Naive thymus-derived CD8-positive, alpha-beta T cell (primary cell): ENCODE results near the gene PCDH1. TPM values are rescaled to one million over a fixed set of nuclear protein-coding genes. Genes with fewer than 3 reads are reported as not detected.
A peak's percentile ranks its signal among the peaks of the same experiment; 100 is the strongest.
"Not testable (repeated sequence)": the region's sequence is repeated elsewhere in the genome, so short reads cannot be mapped to it uniquely, and the experiment has no call there.

Source experiments
- ATAC-seq, 2 donors: fragments of 150-1000 bp; cut with Tn5 transposase in 1 of 2; sonication (Bioruptor Pico), chemical (Tn5 transposase) in 1 of 2; 1 replicate in 1 of 2; 2 replicates in 1 of 2; pipeline ENCODE4 v1.10.0; 2021; ENCODE audit warnings: mild to moderate bottlenecking in 2 of 2, moderate library complexity in 2 of 2
- POLR2A ChIA-PET: fragments of 350-600 bp; sonication (Branson Sonifier 250); formaldehyde crosslinking; loops from one replicate; lab custom pipeline; 2021; ENCODE audit warnings: antibody characterized with exemption; lab: Charles Lee
- DNase-seq, 10 donors: peaks; one replicate each; pipeline versions ENCODE4 v3.0.0 to v3.0.0-alpha.2; 2020 to 2022
- H3K27ac Mint-ChIP-seq, 10 donors: one replicate each; pipeline ENCODE4 v1.8.0; 2020 to 2022; ENCODE audit warnings: mild to moderate bottlenecking in 10 of 10, mixed read lengths in 10 of 10, moderate library complexity in 4 of 10, inconsistent platforms in 1 of 10
- H3K27me3 Mint-ChIP-seq, 5 donors: one replicate each; pipeline ENCODE4 v1.8.0; 2021 to 2022; ENCODE audit warnings: mixed read lengths in 5 of 5
- H3K36me3 Mint-ChIP-seq, 3 donors: one replicate each; pipeline ENCODE4 v1.8.0; 2020 to 2022; ENCODE audit warnings: mixed read lengths in 3 of 3, mild to moderate bottlenecking in 2 of 3, inconsistent platforms in 1 of 3
- H3K4me1 Mint-ChIP-seq, 4 donors: one replicate each; pipeline ENCODE4 v1.8.0; 2021 to 2022; ENCODE audit warnings: mixed read lengths in 4 of 4
- H3K4me3 Mint-ChIP-seq, 10 donors: one replicate each; pipeline ENCODE4 v1.8.0; 2020 to 2022; ENCODE audit warnings: mild to moderate bottlenecking in 10 of 10, mixed read lengths in 10 of 10, moderate library complexity in 6 of 10, inconsistent platforms in 1 of 10
- H3K9me3 Mint-ChIP-seq, 9 donors: one replicate each; pipeline ENCODE4 v1.8.0; 2020 to 2022; ENCODE audit warnings: mixed read lengths in 9 of 9, mild to moderate bottlenecking in 3 of 9, inconsistent platforms in 1 of 9, moderate library complexity in 1 of 9
- polyA plus RNA-seq, 3 donors: library from polyadenylated mRNA; unstranded; fragments of 300-500 nt; fragmentation: Illumina TruSeq; gene quantifications; one replicate each; pipeline ENCODE4 v1.2.3, GENCODE V29; 2021
- total RNA-seq, 8 experiments: library from RNA in 2 of 8; stranded (reverse) in 2 of 8; gene quantifications; one replicate each; pipeline ENCODE4 v1.2.3 and lab custom pipeline; 2021 to 2026

PCDH1 gene
- total and polyA plus RNA-seq, 5 experiments from 2014 or later = 0.06 to 1.3 TPM; not detected in 3

DNA sequence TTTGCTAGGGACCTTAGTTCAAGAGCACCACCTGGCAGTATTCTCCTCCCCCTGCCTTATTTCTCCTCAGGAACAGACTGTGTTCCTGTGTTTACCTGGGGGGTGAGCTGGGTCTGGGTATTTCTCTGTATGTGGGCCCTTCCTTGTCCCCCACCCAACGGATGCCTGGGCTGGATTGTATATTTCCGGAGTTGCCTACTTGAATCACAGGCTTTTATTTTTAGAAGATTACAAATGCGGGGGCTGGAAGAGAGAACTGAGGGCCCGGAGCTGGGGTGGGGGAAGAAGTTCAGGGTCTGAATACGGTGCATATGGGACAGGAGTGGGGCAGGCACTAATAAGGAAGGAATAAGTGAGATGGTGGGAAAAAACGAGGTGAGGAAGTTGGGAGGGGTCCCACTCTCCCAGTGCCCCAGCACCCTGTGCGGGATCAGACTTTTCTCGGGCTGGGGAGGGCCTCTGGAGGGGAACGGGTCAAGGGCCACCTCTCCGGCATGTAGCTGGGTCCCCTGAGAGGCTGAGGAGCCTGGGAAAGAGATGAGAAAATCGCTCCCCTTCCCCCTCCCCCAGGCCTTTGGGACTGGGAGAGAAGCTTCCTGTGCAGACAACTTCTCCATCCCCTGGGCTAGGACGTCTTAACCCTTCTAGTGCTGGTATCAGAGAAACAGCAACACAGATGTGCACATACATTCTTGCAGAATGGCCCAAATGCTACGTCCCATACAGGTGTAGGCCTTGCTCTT, 42.1 kb downstream of the PCDH1 start:
- Mint-ChIP-seq H3K4me1 (peaks cover 11 to 21% (median 18%) of the 10 kb centered on the region in 4 donors), H3K36me3 (no peaks in the 10 kb centered on the region), H3K27ac (peak overlapping the region in 1 of 10 donors; percentile 11), H3K9me3 (no peaks in the 10 kb centered on the region), H3K4me3 (peak overlapping the region in 8 of 10 donors; percentile 9 to 69 (median 43)), H3K27me3 (peaks cover 0 to 3% (median 2%) of the 10 kb centered on the region in 5 donors)
- POLR2A ChIA-PET = interaction anchor here (1.4 kb wide), 1 partner anchor 11 kb away, joined by 4 read pairs; no protein-coding TSS in a partner anchor
- DNase-seq = no peak
- ATAC-seq = no peak

DNA sequence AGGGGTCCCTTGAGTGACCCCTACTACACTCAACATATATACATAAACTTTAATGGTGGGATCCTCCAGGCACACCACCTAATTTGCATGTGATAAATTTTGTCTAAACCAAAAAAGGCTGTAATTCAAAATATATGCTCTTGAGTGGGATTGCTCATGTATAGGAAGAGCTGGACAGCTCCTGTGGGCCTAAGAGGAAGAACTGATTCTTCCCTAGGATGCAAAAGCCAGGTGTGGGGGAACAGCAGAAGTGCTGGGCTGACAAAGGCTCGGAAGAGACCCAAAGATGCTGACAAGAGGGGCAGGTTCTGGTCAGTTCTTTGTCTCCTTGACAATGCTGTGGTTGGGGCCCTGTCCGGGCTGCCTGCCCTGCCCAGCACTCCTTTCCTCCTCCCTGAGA, 43.9 kb downstream of the PCDH1 start:
- no peak for ATAC-seq
- Mint-ChIP-seq H3K4me3 (no peak overlapping the region), H3K36me3 (no peaks in the 10 kb centered on the region), H3K9me3 (no peaks in the 10 kb centered on the region), H3K27ac (peak overlapping the region in 1 of 10 donors; percentile 14), H3K27me3 (peaks cover 0 to 5% (median 3%) of the 10 kb centered on the region in 5 donors), H3K4me1 (peaks cover 11 to 21% (median 18%) of the 10 kb centered on the region in 4 donors)
- POLR2A ChIA-PET = no interaction called here
- DNase-seq = no peak

DNA sequence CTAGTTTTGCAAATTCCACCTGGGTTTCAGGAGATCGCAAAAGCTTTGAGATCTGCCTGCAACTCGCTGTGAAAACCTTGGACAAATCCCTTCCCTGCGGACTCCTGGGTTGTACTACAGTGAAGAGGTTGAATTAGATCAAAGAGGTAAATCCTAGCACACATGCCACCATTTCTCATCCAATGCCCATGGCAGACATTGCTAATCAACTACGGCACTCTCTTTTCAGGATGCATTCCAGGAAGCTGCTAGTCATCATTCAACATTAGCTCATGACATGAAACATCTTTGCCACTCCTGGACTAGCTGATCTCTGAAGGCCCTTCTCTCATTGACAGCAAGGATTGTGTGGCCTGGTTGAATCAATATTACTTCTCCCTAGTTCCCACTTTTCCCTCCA, 46.1 kb downstream of the PCDH1 start:
- Mint-ChIP-seq H3K27me3 (peaks cover 0 to 5% (median 3%) of the 10 kb centered on the region in 5 donors), H3K4me1 (peaks cover 11 to 18% (median 15%) of the 10 kb centered on the region in 4 donors), H3K36me3 (no peaks in the 10 kb centered on the region), H3K9me3 (no peaks in the 10 kb centered on the region), H3K4me3 (no peak overlapping the region), H3K27ac (no peak overlapping the region)
- DNase-seq (no peak), ATAC-seq (no peak)
- POLR2A ChIA-PET = no interaction called here

DNA sequence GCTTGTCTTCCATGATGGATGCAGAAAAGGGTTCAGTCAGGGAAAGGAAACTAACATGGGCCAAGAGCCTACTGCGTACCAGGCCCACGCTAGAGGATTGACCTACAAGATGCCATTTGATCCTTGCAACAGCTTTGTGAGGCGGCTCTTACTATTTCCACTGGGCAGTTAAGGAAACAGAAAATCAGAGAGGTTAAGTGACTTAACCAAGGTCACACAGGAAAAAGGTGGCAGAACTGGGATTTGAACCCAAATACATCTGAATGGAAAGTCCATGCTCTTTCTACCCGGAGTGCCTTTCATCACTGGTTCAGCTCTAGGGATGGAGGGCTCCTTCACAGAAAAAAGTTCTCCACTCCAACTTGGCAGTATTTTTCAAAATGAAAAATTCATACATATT, 50.0 kb downstream of the PCDH1 start:
- Mint-ChIP-seq H3K9me3 (no peaks in the 10 kb centered on the region), H3K27me3 (peaks cover 0 to 5% (median 3%) of the 10 kb centered on the region in 5 donors), H3K4me3 (no peak overlapping the region), H3K27ac (no peak overlapping the region), H3K36me3 (no peaks in the 10 kb centered on the region), H3K4me1 (peaks cover 0 to 6% (median 0%) of the 10 kb centered on the region in 4 donors)
- ATAC-seq (no peak), DNase-seq (no peak)
- POLR2A ChIA-PET = no interaction called here

DNA sequence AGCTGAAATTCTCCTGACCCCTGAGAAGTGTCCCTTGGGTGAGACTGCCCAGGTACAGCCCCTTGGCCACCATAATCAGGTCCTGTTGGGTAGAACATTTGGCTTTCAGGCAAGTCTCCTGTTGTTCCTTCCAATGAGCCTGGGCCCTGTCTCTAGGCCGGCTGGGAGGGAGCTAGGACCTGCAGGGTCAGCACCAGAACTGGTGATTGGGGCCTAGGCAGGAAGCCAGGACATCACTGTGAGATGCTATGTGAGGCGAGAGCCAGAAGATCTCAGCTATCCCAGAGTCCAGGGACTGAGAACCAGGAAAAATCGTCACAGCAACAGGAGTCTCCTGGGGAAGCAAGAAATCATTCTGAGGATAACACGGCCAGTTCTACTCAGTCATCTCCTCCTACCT, 51.5 kb downstream of the PCDH1 start:
- H3K27ac Mint-ChIP-seq = no peak overlapping the region

DNA sequence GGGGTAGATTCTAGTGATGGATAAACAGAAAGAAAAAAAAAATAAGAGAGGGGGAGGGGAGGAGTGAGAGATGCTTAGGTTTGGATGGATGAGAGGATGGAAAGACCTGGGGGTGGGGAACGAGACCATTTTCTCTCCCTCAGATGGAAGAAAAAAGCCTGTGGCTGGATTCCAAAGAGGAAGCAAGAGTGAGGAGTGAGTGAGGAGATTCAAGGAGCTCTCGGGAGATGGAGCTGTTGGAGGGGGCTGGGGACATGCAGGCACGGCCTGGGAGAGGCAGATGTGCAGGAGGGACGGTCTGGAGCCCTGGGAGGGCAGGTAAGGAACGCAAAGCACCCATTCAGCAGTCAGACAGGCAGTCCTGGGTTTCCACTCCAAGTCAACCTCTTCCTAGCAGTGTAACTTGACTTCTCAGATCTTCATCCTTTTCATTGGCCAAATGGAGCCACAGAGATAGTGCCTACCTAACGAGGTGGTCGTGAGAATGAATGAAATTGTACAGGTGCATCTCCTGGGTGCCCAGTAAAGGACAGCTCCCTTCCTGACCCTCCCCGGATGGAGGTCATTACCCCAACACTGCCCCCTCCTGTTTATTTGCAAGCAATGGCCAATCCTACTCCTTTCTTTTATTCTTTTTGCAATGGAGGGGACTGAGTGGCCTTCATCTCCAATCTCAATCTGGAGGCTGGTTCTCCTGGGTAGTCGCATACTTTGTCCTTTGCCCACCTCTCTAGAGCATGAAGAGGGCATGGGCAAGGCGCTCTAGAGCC, 52.2 kb downstream of the PCDH1 start:
- ATAC-seq (peak in 1 of 2 donors; percentile 53), DNase-seq (no peak)
- H3K27ac Mint-ChIP-seq = peak overlapping the region in 1 of 10 donors; percentile 11
- peaks cover 0 to 3% (median 0%) of the 10 kb centered on the region in 5 donors for H3K27me3 Mint-ChIP-seq
- no peaks in the 10 kb centered on the region for H3K36me3 Mint-ChIP-seq
- no peaks in the 10 kb centered on the region for H3K9me3 Mint-ChIP-seq
- H3K4me3 Mint-ChIP-seq = no peak overlapping the region
- POLR2A ChIA-PET = interaction anchor here (0.5 to 1.3 kb wide), 3 partner anchors 10 to 134 kb away, joined by 3 to 4 read pairs (median 3); no protein-coding TSS in a partner anchor
- H3K4me1 Mint-ChIP-seq = peaks cover 0 to 6% (median 0%) of the 10 kb centered on the region in 4 donors

More for the DNA sequence above, 51.5 kb downstream of the PCDH1 start:
- ATAC-seq (no peak), DNase-seq (no peak)
- POLR2A ChIA-PET = interaction anchor here (0.5 to 1.2 kb wide), 2 partner anchors 21 to 135 kb away, joined by 3 read pairs; no protein-coding TSS in a partner anchor
- H3K4me1 Mint-ChIP-seq = peaks cover 0 to 6% (median 0%) of the 10 kb centered on the region in 4 donors
- no peaks in the 10 kb centered on the region for H3K9me3 Mint-ChIP-seq
- no peak overlapping the region for H3K4me3 Mint-ChIP-seq
- H3K27me3 Mint-ChIP-seq = peaks cover 0 to 3% (median 0%) of the 10 kb centered on the region in 5 donors
- H3K36me3 Mint-ChIP-seq = no peaks in the 10 kb centered on the region

DNA sequence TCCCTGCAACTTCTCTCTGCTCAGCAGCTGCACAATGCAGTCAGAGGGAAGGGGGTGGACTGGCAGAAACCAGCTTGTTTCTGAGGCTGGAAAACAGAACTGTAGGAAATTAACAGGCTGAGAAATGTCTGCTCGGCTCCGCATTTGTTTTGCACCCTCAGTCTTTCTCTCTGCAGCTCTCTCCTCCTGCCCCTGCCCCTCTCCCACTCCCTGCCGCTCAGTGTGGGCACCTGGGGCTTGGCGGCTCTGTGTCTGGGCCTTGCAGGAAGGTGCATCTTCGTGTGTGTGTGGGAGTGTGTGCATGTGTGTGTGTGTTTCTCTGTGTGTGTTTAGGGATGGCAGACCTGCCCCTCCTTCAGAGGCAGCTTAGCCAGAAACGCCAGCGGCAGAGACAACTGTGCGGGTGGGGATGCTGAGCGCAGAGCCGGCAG, 53.0 kb downstream of the PCDH1 start:
- Mint-ChIP-seq H3K27ac (no peak overlapping the region), H3K27me3 (peaks cover 0 to 3% (median 0%) of the 10 kb centered on the region in 5 donors), H3K36me3 (no peaks in the 10 kb centered on the region), H3K4me3 (no peak overlapping the region), H3K9me3 (no peaks in the 10 kb centered on the region), H3K4me1 (peaks cover 0 to 6% (median 0%) of the 10 kb centered on the region in 4 donors)
- DNase-seq (no peak), ATAC-seq (no peak)
- POLR2A ChIA-PET = interaction anchor here (1.3 kb wide), 1 partner anchor 11 kb away, joined by 4 read pairs; no protein-coding TSS in a partner anchor

DNA sequence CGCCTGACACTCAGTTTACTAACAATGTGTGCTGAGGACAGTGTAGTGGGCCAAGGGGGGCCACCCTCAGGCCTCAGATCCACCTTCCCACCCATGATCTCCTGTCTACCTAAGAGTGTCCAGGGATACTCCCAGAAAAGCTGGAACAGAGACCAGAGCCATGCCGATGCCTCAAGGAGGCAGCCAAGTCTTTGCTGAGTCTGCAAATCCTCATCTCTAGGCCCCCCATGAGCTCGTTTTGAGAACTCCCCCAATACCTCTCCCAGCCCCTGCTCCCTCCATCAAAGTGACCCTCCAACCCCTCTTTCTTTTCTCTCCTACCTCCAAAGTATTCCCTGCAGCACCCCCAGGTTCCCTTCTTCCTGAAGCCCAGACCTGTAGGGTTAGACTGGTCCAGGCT, 53.5 kb downstream of the PCDH1 start:
- Mint-ChIP-seq H3K27ac (no peak overlapping the region), H3K36me3 (no peaks in the 10 kb centered on the region), H3K27me3 (peaks cover 0 to 5% (median 0%) of the 10 kb centered on the region in 5 donors), H3K9me3 (no peaks in the 10 kb centered on the region), H3K4me3 (no peak overlapping the region), H3K4me1 (peaks cover 0 to 6% (median 0%) of the 10 kb centered on the region in 4 donors)
- ATAC-seq (no peak), DNase-seq (no peak)
- POLR2A ChIA-PET = interaction anchor here (1.3 kb wide), 1 partner anchor 12 kb away, joined by 4 read pairs; no protein-coding TSS in a partner anchor

DNA sequence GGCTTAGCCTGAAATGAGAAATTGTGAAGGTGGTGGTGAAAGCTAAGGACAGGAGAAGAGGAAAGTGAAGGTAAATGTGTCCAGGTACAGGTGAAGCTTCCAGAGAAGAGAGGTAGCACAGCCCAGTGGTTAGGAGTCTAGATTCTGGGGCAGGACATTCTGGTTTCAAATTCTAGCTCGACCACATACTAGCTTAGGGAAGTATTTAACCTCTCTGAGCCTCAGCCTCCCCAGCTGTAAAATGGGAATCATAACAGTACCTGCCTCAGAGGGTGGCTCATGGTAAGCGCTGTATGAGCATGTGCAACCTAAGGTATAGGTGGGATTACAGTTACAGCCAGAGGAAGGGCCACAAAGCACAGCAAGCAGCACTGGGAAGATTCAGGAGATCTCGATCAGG, 55.2 kb downstream of the PCDH1 start:
- ATAC-seq (no peak), DNase-seq (no peak)
- no peaks in the 10 kb centered on the region for H3K36me3 Mint-ChIP-seq
- H3K9me3 Mint-ChIP-seq = no peaks in the 10 kb centered on the region
- H3K4me3 Mint-ChIP-seq = no peak overlapping the region
- peaks cover 0 to 6% (median 0%) of the 10 kb centered on the region in 4 donors for H3K4me1 Mint-ChIP-seq
- H3K27ac Mint-ChIP-seq = no peak overlapping the region
- POLR2A ChIA-PET = no interaction called here
- H3K27me3 Mint-ChIP-seq = peaks cover 0 to 7% (median 2%) of the 10 kb centered on the region in 5 donors

DNA sequence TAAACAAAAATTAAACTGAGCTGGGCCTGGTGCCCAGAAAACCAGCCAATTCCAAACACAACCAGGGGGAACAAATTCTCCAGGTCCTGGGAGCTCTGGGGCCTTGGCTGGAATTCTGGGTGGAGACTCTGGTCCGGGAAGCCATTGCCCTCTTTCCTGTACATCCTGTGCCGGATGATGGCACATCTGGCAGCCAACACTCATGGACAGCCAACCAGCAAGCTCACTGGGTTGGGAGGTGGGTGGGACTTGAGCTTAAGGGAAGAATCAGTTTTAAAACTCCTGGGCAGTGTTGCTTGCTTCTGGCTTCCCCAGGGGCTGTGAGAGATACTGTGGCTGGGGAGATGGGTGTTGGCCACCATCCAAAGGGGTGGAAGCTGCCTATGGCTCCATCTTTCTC, 56.1 kb downstream of the PCDH1 start:
- Mint-ChIP-seq H3K27ac (no peak overlapping the region), H3K27me3 (peaks cover 1 to 7% (median 4%) of the 10 kb centered on the region in 5 donors), H3K4me3 (no peak overlapping the region), H3K36me3 (no peaks in the 10 kb centered on the region), H3K4me1 (peaks cover 0 to 3% (median 0%) of the 10 kb centered on the region in 4 donors), H3K9me3 (no peaks in the 10 kb centered on the region)
- ATAC-seq (no peak), DNase-seq (no peak)
- POLR2A ChIA-PET = no interaction called here

DNA sequence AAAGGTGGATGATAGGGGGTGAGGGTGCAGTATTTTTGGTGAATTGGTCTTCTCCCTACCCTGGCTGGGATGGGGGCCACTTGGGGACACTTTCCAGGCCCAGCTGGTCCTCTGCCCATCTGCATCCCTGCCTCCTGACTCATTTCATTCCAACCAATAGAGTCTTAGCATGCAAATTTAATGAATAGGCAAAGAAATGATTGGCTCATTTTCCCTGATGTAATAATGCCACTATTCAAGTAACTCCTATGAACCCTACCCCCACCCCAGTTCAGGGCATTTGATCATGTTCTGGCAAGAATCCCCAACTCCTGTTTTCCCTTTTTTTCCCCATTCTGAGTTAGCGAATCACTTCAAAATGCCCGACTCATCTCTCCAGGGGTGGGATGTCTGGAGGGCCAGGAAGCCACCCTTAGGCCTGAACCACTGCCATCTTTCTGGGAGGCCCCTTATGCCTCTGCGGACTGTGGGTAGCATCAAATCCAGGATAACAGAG, 56.7 kb downstream of the PCDH1 start:
- POLR2A ChIA-PET = no interaction called here
- no peak overlapping the region for H3K4me3 Mint-ChIP-seq
- no peak overlapping the region for H3K27ac Mint-ChIP-seq
- H3K36me3 Mint-ChIP-seq = no peaks in the 10 kb centered on the region
- peaks cover 0 to 3% (median 0%) of the 10 kb centered on the region in 4 donors for H3K4me1 Mint-ChIP-seq
- ATAC-seq (no peak), DNase-seq (no peak)
- no peaks in the 10 kb centered on the region for H3K9me3 Mint-ChIP-seq
- H3K27me3 Mint-ChIP-seq = peaks cover 1 to 11% (median 9%) of the 10 kb centered on the region in 5 donors

DNA sequence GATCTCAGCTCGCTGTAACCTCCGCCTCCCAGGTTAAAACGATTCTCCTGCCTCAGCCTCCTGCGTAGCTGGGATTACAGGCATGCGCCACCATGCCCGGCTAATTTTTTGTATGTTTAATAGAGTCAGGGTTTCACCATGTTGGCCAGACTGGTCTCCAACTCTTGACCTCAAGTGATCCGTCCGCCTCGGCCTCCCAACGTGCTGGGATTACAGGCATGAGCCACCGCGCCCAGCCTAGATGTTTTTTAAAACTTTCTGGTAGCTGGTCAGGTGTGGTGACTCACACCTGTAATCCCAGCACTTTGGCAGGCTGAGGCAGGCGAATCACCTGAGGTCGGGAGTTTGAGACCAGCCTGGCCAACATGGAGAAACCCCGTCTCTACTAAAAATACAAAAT, 57.5 kb downstream of the PCDH1 start:
- H3K9me3 Mint-ChIP-seq, H3K4me1 Mint-ChIP-seq, ATAC-seq, H3K4me3 Mint-ChIP-seq, H3K36me3 Mint-ChIP-seq, POLR2A ChIA-PET, H3K27ac Mint-ChIP-seq, DNase-seq: not testable (repeated sequence)
- H3K27me3 Mint-ChIP-seq = peaks cover 1 to 19% (median 9%) of the 10 kb centered on the region in 5 donors
